CMK (cell line): ENCODE results near the gene GPR107.

Experiments used
- DNase-seq: peaks from one replicate; pipeline ENCODE4 v3.0.0-alpha.2; 2010; ENCODE audit warnings: low read depth

GPR107 gene

GRCh38 chr9:130110166-130110565 lies 56.5 kb downstream of the GPR107 start:
- no peak for DNase-seq

DNA sequence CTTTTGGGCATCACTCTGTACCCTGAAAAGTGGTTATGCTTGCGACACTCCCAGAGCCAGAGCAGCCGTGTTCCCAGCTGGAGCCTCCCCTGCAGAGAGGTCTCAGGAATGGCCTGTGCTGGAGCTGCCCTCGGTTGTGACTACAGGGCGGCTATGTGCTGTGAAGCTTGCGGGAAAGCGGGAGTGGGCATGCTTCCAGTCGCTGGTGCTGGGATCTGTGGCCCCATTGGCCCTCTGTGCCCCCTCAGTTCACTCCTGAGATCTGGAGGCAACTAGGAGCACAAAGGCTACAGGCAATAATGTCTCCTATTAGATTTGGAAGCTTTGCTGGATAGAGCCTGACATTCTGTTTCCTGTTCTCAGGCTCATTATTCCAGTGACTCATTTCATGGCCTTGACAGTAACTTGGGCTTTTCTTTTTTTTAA lies 56.9 kb downstream of the GPR107 start:
- no peak for DNase-seq

DNA sequence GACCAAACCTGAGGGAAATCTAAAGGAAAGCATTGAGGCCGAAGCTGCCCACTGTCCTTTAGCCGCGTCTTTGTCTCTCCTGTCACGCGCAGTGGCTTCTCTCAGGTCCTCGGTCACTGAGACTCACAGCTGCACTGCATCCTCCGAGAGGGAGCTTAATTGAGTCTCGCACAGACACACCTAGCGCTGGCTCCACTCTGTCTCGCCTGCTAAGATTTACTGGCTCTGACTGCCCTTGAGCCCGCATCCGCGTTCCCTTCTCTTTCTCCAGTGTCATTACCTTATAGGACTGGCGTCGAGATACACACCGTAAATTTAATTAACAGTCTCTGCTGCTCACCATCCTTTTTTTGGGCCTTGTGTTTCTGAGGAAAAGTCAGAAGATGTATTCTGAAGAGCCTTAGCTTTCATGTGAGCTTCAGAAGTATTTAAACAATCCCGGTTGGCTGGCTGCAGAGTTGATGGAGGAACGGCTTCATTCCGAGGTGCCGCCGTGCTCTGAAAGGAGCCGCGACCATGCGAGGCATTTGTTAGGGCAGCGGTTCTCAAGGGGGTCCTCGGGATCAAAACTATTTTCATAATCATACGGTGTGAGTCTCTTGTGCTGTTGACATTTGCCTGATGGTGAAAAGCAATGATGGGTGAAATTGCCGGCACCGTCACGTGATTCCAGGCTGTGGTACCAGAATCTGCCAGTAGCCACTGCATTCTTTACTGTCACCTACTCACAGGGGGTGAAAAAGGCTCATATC lies 58.3 kb downstream of the GPR107 start:
- no peak for DNase-seq

DNA sequence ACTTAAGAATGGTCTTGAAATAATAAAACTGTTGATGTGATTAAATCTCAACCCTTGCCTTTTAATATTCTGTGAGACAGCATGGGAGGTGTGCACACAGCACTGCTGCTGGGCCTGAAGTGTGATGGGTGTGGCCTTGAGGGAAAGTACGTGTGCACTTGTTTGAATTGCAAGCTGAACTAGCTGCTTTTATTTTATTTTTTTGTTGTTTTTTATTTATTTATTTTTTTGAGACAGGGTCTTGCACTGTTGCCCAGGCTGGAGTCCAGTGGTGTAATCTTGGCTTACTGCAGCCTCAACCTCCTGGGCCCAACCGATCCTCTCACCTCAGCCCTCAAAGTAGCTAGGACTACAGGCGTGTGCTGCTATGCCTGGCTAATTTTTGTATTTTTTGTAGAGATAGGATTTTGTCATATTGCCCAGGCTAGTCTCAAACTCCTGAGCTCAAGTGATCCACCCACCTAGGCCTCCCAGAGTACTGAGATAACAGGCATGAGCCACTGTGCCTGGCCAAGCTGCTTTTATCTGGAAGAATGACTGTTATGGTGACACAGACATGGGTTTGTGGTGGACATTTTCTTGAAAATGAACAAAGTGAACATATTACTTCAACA lies 58.9 kb downstream of the GPR107 start:
- DNase-seq, result no peak

DNA sequence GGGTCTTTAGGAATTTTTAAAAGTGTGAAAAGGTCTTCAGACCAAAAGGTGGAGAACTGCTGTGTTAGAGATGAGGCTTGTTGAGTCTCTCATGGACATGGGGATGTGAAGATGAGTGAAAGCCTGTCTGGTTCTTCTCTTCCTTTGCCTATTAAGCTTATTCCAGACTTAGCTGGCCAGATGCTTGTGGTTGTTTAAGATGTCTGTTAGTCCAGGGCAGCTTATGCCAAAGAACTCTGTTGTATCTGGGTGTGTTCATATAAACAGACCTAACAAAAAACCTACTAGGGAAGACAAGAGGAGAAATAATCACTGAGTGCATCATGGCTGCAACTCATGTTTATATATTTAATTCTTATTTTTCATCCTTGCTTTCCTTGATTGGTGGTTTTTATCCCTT lies 61.0 kb downstream of the GPR107 start:
- no peak for DNase-seq

GRCh38 chr9:130116346-130116745 lies 62.6 kb downstream of the GPR107 start:
- no peak for DNase-seq

DNA sequence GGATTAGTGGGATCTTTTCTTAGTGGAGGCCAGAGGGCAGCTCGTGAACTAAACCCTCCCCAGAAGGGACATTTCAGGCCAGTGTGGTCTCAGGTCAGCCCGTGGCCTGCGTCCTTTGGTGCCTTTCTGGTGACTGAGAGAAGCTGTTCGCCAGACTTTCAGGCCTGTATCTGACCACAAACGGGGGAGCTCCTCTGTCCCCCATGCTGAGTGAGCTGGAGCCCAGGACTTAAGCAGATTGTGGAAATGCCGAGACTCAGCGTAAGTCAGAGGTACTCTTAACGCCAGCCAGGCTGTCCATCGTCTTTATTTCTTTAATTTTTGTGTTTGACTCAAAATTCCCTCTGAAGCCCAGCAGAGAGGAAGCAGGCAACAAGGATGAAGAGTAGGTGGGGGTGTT lies 63.7 kb downstream of the GPR107 start:
- DNase-seq, result no peak

DNA sequence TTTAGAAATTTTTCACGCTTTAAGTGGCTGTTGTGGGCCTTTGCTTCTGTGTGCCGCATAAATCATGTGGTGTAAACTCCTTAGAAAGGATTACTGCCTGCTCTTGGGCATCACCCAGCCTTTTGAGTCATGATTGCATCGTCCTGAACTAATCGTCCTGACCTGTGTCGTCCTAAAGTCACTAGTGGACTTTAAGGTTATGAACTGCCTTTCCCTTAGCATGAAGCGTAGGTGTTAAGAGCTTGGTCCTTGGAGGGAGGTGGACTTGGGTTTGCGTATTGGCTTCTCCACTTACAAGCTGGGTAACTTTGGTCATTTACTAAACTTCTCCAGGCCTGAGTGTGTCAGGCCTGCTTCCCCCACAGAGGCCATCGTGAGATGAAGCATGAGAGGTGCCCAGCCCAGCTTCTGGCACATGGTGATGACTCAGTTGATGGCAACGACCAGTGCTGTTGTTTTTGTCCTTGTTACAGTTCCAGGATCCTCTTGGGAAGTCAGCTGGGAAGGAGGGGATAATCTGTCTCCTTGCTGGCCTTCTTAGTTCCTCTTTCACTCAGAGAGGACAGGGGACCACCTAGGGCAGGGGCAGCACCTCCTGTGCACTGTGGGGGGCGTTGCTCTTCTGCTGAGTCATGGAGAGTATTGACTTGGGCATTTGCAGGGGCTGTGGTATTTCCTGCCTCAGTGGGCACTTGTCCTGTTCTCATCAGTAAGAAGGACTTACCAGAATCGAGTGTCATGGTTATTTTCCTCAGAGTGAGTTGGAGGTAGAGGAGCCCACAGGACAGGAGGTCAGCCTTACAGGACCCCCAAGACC lies 64.3 kb downstream of the GPR107 start:
- no peak for DNase-seq

GRCh38 chr9:130118841-130119518 lies 65.3 kb downstream of the GPR107 start:
- DNase-seq, result no peak

DNA sequence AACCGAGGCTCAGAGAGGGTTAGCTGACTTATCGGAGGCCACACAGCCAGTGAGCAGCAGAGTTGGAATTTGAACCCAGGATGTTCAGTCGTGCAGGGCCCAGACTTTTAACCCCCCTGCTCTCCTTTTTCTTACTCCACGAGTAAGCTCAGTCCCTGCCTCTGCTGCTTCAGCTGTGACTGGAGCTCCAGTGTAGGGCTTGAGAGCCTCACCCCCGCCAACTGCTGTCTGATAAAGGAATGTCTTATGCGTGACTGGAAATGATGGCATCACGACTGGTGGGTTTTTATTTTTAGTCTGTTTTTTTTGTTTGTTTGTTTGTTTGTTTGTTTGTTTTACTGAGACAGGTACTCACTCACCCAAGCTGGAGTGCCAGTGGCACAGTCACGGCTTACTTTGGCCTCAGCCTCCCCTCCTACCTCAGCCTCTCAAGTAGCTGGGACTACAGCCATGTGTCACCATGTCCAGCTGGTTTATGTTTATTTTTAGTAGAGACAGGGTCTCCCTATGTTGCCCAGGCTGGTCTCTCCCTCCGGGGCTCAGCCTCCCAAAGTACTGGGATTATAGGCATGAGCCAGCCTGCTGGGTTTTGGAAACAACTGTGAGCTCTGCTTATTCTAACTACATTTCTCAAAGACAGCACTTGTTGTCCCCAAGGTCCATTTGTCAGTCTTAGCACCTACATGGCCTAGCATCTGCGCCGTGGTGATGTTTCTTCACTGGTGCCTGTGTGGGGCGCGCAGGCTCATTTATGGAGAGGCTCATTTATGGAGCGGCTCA lies 66.0 kb downstream of the GPR107 start:
- no peak for DNase-seq

DNA sequence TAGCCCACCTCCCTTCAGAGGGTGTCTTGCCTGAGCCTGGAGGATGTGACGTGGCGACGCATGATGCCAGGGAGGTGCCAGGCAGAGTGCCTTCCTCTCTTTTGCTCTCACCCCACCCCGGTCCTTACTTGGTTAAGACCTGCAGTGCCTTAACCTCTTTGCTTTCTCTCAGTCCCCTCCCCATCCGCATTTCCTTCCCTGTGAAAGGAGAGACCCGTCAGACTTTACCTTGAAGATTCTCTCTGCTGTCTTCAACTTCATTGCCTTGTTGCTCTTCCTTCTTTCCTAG lies 66.5 kb downstream of the GPR107 start:
- no peak for DNase-seq

DNA sequence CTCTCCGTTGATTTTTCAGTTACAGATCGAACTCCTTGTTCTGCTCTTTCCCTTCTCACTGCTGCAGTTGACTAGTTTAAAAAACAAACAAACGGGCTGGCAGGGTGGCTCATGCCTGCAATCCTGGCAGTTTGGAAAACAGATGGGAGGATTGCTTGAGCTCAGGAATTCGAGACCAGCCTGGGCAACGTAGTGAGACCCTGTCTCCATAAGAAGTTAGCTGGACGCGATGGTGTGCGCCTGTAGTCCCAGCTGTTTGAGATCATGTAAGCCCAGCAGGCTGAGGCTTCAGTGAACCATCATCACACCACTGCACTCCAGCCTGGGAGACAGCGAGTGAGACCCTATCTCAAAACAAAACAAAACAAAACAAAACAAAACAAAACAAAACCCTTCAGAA lies 67.1 kb downstream of the GPR107 start:
- no peak for DNase-seq

GRCh38 chr9:130122456-130122855 lies 68.8 kb downstream of the GPR107 start:
- no peak for DNase-seq

DNA sequence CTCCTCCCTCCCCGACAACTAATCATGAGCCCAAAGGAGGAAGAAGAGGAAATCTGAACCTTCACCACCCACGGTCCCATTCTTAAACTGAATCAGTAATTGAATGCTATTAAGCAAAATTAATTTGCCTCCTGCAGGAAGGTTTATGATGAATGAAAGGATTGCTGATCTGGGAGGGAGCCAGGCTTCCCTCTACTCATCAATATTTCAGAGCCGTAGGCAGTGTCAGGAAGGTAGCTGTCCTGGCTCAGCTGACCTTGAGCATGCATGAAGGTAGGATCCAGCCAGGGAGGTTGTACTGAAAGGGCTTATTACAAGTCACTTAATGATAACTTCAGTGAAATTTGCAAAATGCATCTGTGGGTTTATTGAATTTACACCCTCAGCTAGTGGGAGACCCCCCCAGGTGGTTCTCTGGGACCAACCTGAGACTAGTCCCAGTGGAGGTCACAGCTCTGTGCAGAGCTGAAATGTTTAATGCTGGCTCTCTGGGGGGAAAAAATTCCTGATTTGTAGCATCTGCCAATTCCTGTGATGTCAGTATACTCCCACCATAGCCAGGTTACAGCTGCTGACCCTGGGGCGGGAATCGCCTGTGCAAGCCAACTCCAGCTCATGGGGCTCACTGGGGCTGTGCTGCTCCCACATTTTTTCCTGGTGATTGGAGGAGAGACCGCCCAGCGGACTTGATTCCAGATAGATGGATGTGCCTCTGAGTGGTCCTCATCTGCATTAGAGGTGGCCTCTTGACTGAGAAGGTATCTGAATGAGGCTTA lies 70.6 kb downstream of the GPR107 start:
- no peak for DNase-seq

DNA sequence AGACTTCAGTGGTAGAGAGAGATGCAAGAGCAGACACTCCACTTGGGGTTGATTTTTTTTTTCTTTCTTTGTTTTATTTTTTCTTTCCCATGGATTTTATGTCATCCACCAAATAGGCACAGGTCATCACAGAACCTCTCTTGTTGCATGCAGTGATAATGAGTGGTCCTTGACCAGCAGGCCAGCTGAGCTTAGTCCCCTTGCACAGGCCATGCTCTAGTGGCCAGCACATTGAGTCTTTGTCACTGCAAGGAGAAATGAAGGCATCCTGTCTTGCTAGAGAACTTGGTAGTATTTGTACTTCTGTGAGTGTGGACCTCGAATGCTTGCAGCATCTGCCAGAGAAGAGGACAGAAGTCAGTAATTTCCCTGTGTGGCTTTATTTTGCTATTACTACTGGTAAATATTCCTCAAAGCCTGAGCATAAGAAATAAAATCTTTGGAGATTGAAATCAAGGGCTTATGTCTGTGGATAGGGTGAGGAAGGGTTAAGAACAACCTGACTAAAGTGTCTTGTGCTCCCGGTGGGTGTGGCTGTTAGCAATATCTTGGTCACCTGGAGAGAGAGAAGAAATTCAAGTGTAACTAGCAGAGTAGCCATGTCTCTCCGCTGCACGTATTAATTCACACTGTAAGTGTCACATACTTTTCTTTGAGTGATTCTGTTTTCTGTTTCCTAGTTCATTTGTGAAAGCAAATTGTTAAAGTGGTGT lies 73.2 kb downstream of the GPR107 start:
- DNase-seq, result no peak

DNA sequence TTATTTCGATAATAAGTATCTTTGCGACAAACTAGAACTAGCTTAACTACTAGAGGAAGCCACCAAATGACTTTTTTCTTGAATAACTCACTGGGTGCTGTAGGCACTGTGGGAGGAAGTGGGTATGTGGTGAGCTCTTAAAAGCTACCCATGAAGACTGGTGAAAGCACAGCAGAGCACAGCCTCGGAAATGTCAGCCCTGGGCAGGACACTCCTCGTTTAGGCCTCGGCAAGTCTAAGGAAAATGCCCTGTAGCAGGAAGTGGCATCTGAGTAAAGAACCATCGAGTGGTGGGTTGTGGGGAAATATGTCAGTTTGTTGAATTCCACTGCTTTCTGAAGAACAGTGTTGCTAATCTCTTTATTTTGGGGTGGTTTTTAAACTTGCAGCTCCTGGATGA lies 74.5 kb downstream of the GPR107 start:
- no peak for DNase-seq

GRCh38 chr9:130128733-130129431 lies 75.2 kb downstream of the GPR107 start:
- no peak for DNase-seq

GRCh38 chr9:130129432-130130061 lies 75.8 kb downstream of the GPR107 start:
- no peak for DNase-seq

GRCh38 chr9:130132746-130133145 lies 79.0 kb downstream of the GPR107 start:
- no peak for DNase-seq
